Aorta (tissue), 5 donors: Measurements from ENCODE around the gene PLXNA2. TPM values are rescaled to one million over a fixed set of nuclear protein-coding genes. Genes with fewer than 3 reads are reported as not detected.

Source experiments
- ATAC-seq: fragments of 200-7000 bp; cut with Tn5 transposase; one replicate; pipeline ENCODE4 v1.9.1; 2022; ENCODE audit warnings: moderate library complexity; ENCODE audit not compliant: low FRiP score
- DNase-seq, 2 donors: peaks; one replicate each; pipeline ENCODE4 v3.0.0-alpha.2; 2020
- H3K27ac ChIP-seq, 2 donors: one replicate each; pipeline ENCODE4 v1.5.1; 2013; ENCODE audit warnings: low read length in 2 of 2, mild to moderate bottlenecking in 2 of 2, moderate library complexity in 2 of 2, control low read depth in 1 of 2, inconsistent platforms in 1 of 2, low read depth in 1 of 2
- H3K27me3 ChIP-seq, 2 donors: one replicate each; pipeline ENCODE4 v1.6.1; 2013; ENCODE audit warnings: control low read depth in 1 of 2, low read length in 1 of 2, mild to moderate bottlenecking in 1 of 2, moderate library complexity in 1 of 2; ENCODE audit not compliant: insufficient read depth in 2 of 2, control insufficient read depth in 1 of 2
- H3K36me3 ChIP-seq, 2 donors: one replicate each; pipeline ENCODE4 v1.6.1; 2013; ENCODE audit warnings: control low read depth in 1 of 2, low read length in 1 of 2, mild to moderate bottlenecking in 1 of 2; ENCODE audit not compliant: insufficient read depth in 2 of 2, control insufficient read depth in 1 of 2
- H3K4me1 ChIP-seq, 2 donors: one replicate each; pipeline ENCODE4 v1.6.1; 2013; ENCODE audit warnings: low read length in 2 of 2, control low read depth in 1 of 2, mild to moderate bottlenecking in 1 of 2, moderate library complexity in 1 of 2; ENCODE audit not compliant: insufficient read depth in 2 of 2, control insufficient read depth in 1 of 2
- H3K4me3 ChIP-seq, 2 donors: one replicate each; pipeline ENCODE4 v1.5.1; 2013; ENCODE audit warnings: low read length in 2 of 2, control low read depth in 1 of 2, mild to moderate bottlenecking in 1 of 2
- H3K9me3 ChIP-seq: one replicate; pipeline ENCODE4 v1.6.1; 2013; ENCODE audit warnings: mild to moderate bottlenecking, low read length; ENCODE audit not compliant: control insufficient read depth
- WGBS, 2 donors: extraction: QIAGEN DNeasy Blood & Tissue Kit; methylation state at CpG; one replicate each; pipeline ENCODE4 v1.1.7; 2013; 5-methylcytosine and 5-hydroxymethylcytosine counted together
- intact Hi-C, 2 donors: fragments of 100-400 bp; cut with DNase I; formaldehyde crosslinking; loops; one replicate each; pipeline versions ENCODE4 v1.14.2 to v1.15.0; 2022
- polyA plus RNA-seq, 2 donors: library from polyadenylated mRNA; stranded (reverse); fragments of 200-250 nt; gene quantifications; one replicate each; pipeline ENCODE4 v1.2.3, GENCODE V29; 2013
- total RNA-seq, 2 donors: library from RNA; stranded (reverse); fragmentation: NEBNext Ultra II Directional; extraction: Animal tissue kit (Norgen Biotek cat#: 25700); gene quantifications; one replicate each; pipeline ENCODE4 v1.2.1, GENCODE V29; 2021
- donor health status: healthy with polysubstance abuse.
- donor health status: Bipolar disorder and iron deficiency.
- donor health status: DM: no; HTN: no; CAD: no.
- donor health status: DM: no; HTN: no; CAD: no.
- donor health status: DM: yes; HTN: yes; CAD: no.

Gene PLXNA2
- total and polyA plus RNA-seq, 4 donors: 2.9 to 37.3 (median 30.0) TPM

DNA sequence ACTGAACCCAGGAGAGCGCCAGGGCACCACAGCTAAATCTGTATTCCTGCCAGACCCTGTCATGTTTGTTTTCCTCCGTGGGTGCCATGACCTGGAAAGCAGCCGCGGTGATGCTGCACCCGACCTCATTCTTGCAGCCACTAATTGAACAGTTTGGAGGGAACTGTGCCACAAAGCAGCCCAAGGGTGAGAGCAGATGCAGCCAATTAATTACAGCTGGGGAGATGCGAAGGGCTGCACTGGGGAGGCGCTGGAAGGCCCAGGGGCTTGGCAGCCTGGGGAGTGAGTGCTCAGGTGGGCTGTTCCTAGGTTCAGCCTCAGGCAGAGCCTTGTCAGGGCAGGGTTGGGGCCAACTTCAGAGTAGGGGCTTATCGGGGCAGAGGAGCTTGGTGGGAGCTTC lies 174.9 kb downstream of the PLXNA2 start:
- intact Hi-C loops: no loop called here
- WGBS, 2 donors: 79 to 82% methylated on average over 8 of the region's 8 CpGs
- Histone ChIP-seq H3K4me3 (no peak overlapping the region), H3K27me3 (no peaks in the 10 kb centered on the region), H3K27ac (no peak overlapping the region), H3K9me3 (no peaks in the 10 kb centered on the region), H3K4me1 (no peaks in the 10 kb centered on the region), H3K36me3 (peaks cover 0 to 9% of the 10 kb centered on the region in 2 donors)
- ATAC-seq: no peak
- DNase-seq: no peak

DNA sequence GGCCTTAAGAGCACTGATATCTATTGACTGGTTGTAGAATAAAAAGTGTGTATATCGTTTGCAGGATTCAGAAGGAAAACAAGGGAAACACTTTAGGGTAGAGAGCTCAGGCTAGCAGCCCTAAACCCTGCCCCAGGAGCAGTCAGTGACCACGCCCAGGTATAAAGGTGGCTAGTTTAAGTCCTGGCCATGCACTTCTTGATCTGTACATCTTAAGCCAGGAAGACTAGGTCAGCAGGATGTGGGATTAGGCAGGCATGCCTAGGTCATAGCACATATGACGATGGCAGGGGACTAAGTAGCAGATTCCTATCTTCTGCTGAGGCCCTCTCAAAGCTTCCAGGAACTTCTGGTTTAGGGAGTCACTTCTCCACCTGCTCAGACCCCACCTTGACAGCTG lies 175.3 kb downstream of the PLXNA2 start:
- WGBS, 2 donors: 88 to 96% methylated on average over 3 of the region's 3 CpGs
- no peaks in the 10 kb centered on the region for H3K4me1 ChIP-seq
- H3K4me3 ChIP-seq: no peak overlapping the region
- no peaks in the 10 kb centered on the region for H3K9me3 ChIP-seq
- DNase-seq (no peak), ATAC-seq (no peak)
- no peaks in the 10 kb centered on the region for H3K27me3 ChIP-seq
- intact Hi-C loops: no loop called here
- no peak overlapping the region for H3K27ac ChIP-seq
- peaks cover 0 to 9% of the 10 kb centered on the region in 2 donors for H3K36me3 ChIP-seq

DNA sequence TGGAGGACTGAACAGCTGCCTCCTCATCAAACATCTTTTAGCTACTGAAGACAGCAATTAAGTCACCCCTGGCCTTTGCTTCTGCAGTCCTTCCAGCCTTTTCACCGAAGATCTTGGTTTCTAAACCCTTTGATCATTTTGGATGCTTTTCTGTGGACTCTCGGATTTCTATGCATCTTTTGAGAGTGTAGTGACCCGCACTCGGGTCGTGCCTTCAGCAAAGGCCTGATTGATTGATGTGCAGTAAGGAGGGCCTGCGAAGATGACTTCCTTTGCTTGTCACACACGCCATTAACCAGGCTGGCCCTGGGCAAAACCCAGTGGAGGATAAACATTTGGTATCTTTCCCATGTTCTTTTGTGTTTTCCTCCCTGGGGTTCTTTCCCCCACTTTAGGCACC lies 175.8 kb downstream of the PLXNA2 start:
- Histone ChIP-seq H3K9me3 (no peaks in the 10 kb centered on the region), H3K36me3 (peaks cover 0 to 9% of the 10 kb centered on the region in 2 donors), H3K4me3 (no peak overlapping the region), H3K4me1 (no peaks in the 10 kb centered on the region), H3K27me3 (no peaks in the 10 kb centered on the region), H3K27ac (no peak overlapping the region)
- ATAC-seq: no peak
- intact Hi-C loops: no loop called here
- no peak for DNase-seq
- WGBS, 2 donors: 86 to 91% methylated on average over 7 of the region's 7 CpGs

DNA sequence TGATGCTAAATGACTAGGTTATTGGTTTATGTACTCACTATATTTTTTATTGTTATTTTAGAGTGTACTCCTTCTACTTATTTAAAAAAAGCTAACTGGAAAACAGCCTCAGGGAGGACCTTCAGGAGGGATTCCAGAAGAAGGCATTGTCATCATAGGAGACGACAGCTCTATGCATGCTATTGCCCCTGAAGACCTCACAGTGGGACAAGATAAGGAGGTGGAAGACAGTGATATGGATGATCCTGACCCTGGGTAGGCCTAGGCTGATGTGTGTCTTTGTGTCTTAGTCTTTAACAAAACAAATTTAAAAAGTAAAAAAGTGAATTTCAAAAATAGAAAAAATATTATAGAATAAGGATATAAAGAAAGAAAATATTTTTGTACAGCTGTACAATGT lies 177.6 kb downstream of the PLXNA2 start:
- WGBS, 2 donors: 86 to 88% methylated on average over 1 of the region's 1 CpG
- H3K4me3 ChIP-seq: no peak overlapping the region
- H3K36me3 ChIP-seq: peaks cover 0 to 5% of the 10 kb centered on the region in 2 donors
- H3K27me3 ChIP-seq: no peaks in the 10 kb centered on the region
- ATAC-seq (no peak), DNase-seq (no peak)
- no peak overlapping the region for H3K27ac ChIP-seq
- intact Hi-C loops: no loop called here
- H3K9me3 ChIP-seq: no peaks in the 10 kb centered on the region
- no peaks in the 10 kb centered on the region for H3K4me1 ChIP-seq

DNA sequence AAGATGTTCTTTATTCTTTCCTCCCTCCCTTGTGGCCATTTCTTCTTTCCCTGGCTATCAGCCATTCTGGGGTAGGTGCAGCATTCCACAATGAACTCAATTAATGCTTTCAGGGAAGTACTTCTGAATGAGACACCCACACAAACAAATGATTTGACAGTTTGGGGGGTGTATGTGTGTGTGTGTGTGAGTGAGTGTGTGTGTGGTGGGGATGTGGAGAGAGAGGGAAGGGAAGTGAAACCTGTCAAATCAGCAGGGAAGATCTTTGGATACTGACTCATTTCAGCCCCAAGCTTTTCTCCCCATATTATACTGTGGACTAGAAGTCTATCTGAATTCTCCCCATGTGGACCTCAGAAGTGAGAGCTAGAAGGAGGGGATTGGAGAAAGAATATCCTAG lies 178.3 kb downstream of the PLXNA2 start:
- no peaks in the 10 kb centered on the region for H3K9me3 ChIP-seq
- no peak for DNase-seq
- H3K27ac ChIP-seq: no peak overlapping the region
- H3K36me3 ChIP-seq: peaks cover 0 to 5% of the 10 kb centered on the region in 2 donors
- H3K27me3 ChIP-seq: no peaks in the 10 kb centered on the region
- intact Hi-C loops: no loop called here
- H3K4me3 ChIP-seq: no peak overlapping the region
- ATAC-seq: no peak
- H3K4me1 ChIP-seq: no peaks in the 10 kb centered on the region

DNA sequence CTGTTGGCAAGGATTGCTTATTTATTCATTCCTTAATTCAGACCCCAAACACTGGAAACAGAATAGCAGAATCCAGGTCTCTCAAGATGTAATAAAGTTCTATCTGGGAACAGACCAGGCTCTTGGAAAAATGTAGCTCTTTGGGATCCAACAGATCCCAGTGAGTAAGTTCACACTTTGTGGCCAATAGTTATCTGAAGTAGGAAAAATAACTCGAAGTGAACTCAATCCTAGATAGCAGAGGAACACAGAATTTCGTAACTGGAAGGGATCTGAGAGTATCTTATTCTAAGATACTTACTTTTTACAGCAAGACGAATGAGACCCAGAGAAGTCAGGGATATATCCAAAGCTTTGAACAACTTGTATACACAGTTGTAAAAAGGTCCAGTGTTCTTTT lies 182.6 kb downstream of the PLXNA2 start:
- no peak overlapping the region for H3K27ac ChIP-seq
- ATAC-seq (peak; percentile 13), DNase-seq (no peak)
- peaks cover 0 to 2% of the 10 kb centered on the region in 2 donors for H3K36me3 ChIP-seq
- 28 to 33% methylated on average over 3 of the region's 3 CpGs for WGBS, 2 donors
- no peaks in the 10 kb centered on the region for H3K4me1 ChIP-seq
- H3K27me3 ChIP-seq: no peaks in the 10 kb centered on the region
- no peaks in the 10 kb centered on the region for H3K9me3 ChIP-seq
- intact Hi-C loops: no loop called here
- no peak overlapping the region for H3K4me3 ChIP-seq

DNA sequence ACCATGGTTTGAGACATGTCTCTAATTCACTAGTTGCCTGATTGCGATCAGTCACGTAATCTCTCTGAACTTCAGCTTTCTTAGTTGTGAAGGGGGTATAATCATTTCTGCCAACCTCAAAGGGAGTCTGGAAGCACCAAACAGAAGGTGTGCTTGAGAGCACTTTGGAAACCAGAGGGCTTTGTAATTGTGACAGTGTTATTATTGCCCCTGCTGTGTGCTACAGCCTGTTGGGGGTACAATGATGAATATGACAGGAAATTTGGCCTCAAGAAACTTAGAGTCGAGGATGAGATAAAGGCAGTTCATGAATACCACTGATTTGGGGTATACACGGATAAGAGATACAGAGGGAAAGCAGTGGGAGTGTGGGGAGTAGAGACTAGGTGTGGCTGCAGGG lies 183.1 kb downstream of the PLXNA2 start:
- Histone ChIP-seq H3K4me1 (no peaks in the 10 kb centered on the region), H3K27ac (no peak overlapping the region), H3K27me3 (no peaks in the 10 kb centered on the region), H3K9me3 (no peaks in the 10 kb centered on the region), H3K36me3 (peaks cover 0 to 2% of the 10 kb centered on the region in 2 donors), H3K4me3 (no peak overlapping the region)
- DNase-seq: no peak
- no peak for ATAC-seq
- intact Hi-C loops: no loop called here
- 86 to 92% methylated on average over 4 of the region's 4 CpGs for WGBS, 2 donors

DNA sequence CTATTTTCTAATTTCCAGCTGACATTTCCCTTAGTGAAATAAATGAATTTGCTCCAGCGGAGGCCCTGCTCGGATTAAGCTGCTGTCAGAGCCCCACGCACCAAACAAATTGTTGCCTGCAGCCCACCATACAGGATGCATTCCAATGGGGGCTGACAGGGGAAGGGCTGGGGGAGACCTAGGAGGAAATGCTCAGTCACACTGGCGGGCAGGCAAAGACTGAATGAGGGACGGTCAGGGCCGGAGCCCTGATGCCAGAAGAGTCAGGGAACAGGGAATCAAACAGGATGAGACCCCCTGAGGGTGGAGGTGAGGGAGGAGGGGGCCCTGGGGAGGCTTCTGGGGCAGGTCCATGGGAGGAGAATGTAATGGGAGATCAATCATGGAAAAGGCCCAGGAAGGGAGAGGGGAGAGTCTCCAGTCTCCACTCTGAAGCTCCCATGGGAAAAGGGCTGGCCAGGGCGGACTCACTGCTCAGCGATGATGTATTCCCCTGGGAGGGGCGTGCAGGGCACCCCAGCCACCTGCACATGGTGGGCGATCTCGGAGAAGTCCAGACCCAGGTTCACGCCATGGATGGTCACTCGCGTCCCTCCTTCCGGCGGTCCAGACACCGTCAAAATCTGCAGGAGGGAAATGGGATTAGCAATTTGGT lies 183.8 kb downstream of the PLXNA2 start:
- no peak overlapping the region for H3K4me3 ChIP-seq
- no peaks in the 10 kb centered on the region for H3K4me1 ChIP-seq
- ATAC-seq (no peak), DNase-seq (no peak)
- WGBS, 2 donors: 91 to 92% methylated on average over 17 of the region's 17 CpGs
- no peak overlapping the region for H3K27ac ChIP-seq
- intact Hi-C loops: no loop called here
- no peaks in the 10 kb centered on the region for H3K27me3 ChIP-seq
- no peaks in the 10 kb centered on the region for H3K9me3 ChIP-seq
- H3K36me3 ChIP-seq: peaks cover 0 to 2% of the 10 kb centered on the region in 2 donors

DNA sequence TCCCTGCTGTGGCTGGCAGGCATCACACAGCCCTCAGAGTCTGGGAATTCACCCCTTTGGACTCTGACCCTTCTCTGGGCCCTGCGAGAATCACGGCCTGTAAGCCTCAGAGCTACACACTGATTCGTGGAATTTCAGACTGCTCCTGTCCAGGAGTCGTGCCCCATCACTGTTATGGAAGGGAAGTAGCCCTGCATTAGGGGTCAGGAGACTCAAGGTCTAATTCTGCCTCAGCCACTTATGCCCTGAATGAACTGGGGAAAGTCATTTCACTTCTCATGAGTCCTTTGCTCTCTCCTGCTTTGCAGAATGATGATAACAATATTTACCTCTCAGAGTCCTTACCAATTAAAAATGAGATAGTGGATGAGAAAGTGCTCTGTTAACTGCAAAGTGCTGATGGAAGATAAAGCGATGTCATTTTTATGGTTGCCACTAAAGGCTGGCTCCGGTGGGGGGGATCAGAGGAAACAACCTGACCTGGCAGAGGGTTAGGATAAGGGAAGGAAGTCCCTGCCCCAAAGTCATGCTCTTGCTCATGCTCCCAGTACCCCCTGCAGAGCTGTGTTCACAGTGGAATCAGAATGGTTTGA lies 184.7 kb downstream of the PLXNA2 start:
- Histone ChIP-seq H3K4me3 (no peak overlapping the region), H3K27ac (peak overlapping the region in 1 of 2 donors; percentile 17), H3K9me3 (no peaks in the 10 kb centered on the region), H3K27me3 (no peaks in the 10 kb centered on the region), H3K36me3 (no peaks in the 10 kb centered on the region), H3K4me1 (no peaks in the 10 kb centered on the region)
- no peak for ATAC-seq
- DNase-seq: no peak
- 41 to 60% methylated on average over 6 of the region's 6 CpGs for WGBS, 2 donors
- intact Hi-C loops: no loop called here
